H1 (cell line): ENCODE results near the gene VPS18. TPM values are rescaled to one million over a fixed set of nuclear protein-coding genes. Genes with fewer than 3 reads are reported as not detected.

Source experiments
- RXRA ChIP-seq: IDR thresholded peaks from 2 replicates; pipeline ENCODE4 v1.6.1; 2011; ENCODE audit warnings: low read depth, mild to moderate bottlenecking, low read length, moderate library complexity; ENCODE audit not compliant: insufficient read depth
- polyA plus RNA-seq, 7 experiments: library from polyadenylated mRNA; depleted of rRNA in 3 of 7; stranded (reverse) in 5 of 7; unstranded in 2 of 7; fragments of >200 nt in 5 of 7; fragments of 200-250 nt in 2 of 7; gene quantifications; 1 replicate in 5 of 7; 2 replicates in 1 of 7; 4 replicates in 1 of 7; pipeline versions ENCODE4 v1.2.1 to v1.2.3, GENCODE V29; 2011 to 2013; ENCODE audit warnings: missing spikeins in 2 of 7, mixed read lengths in 2 of 7
- total RNA-seq: library from RNA; stranded (reverse); fragmentation: NEBNext Ultra II Directional; extraction: Animal tissue kit (Norgen Biotek cat#: 25700); gene quantifications from 2 replicates; pipeline ENCODE4 v1.2.1, GENCODE V29; 2021

Gene VPS18
- total and polyA plus RNA-seq, 2 of the 8 experiments (the other 6 are each of a cell fraction or from before 2014, with no cell fraction given), result 28.9 to 32.7 TPM

DNA sequence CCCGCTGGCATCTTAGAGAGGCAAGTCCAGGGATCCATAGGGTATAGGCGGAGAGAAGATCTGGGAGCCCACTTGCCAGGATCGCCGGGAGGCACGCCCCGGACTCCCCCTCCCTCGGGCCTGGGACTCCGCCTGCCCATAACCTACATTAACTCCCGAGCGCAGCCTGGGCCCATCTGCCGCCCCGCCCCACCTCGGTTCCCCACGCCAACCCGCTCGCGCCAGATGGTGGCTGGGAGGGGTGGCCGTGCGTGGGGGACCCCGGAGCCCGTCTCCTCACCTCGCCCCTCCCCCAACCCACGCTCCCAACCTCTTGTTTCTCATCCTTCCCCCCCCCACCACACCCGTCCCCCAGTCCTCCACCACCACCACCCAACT, 33.2 kb downstream of the VPS18 start (continued):
- TF ChIP-seq RXRA, result no peak
